Caco-2 (cell line): ENCODE data around the gene CMC2. TPM values are rescaled to one million over a fixed set of nuclear protein-coding genes. Genes with fewer than 3 reads are reported as not detected.

Experiments used
- BruUV-seq: library from RNA; stranded (reverse); fragments of 400-500 nt; replicated peaks from 2 replicates; lab custom pipeline; 2021; lab: Mats Ljungman, UMichigan
- CTCF ChIA-PET: fragments of 300-600 bp; sonication (Branson Sonifier 250); formaldehyde crosslinking; loops from one replicate; lab custom pipeline; 2022; ENCODE audit warnings: antibody characterized with exemption; lab: Charles Lee
- POLR2A ChIA-PET: fragments of 300-600 bp; sonication (Branson Sonifier 250); formaldehyde crosslinking; loops from one replicate; lab custom pipeline; 2022; ENCODE audit warnings: antibody characterized with exemption; lab: Charles Lee
- DNase-seq, 2 experiments: peaks; one replicate each; pipeline versions ENCODE4 v3.0.0 to v3.0.0-alpha.2; 2020 to 2022
- H3K27me3 ChIP-seq: replicated peaks from 2 replicates; pipeline ENCODE4 v1.6.0; 2011; ENCODE audit warnings: low read length; ENCODE audit not compliant: control insufficient read depth, insufficient read depth
- H3K36me3 ChIP-seq: 2 replicates; pipeline ENCODE4 v1.5.1; 2011; ENCODE audit warnings: low read length; ENCODE audit not compliant: control insufficient read depth, insufficient read depth
- H3K4me1 ChIP-seq: fragments of 250-450 bp; sonication (Bioruptor Pico); 2 replicates; pipeline ENCODE4 v1.5.1; 2020; ENCODE audit warnings: mild to moderate bottlenecking
- H3K4me3 ChIP-seq: 2 replicates; pipeline ENCODE4 v1.5.1; 2011; ENCODE audit warnings: low read depth, mild to moderate bottlenecking, control low read depth, low read length
- H3K9me3 ChIP-seq: fragments of 250-450 bp; sonication (Bioruptor Pico); 2 replicates; pipeline ENCODE4 v1.5.1; 2020; ENCODE audit warnings: mild to moderate bottlenecking, moderate library complexity
- H3K27ac Mint-ChIP-seq: one replicate; pipeline ENCODE4 v1.8.0; 2022; ENCODE audit warnings: mixed read lengths; ENCODE audit not compliant: unreplicated experiment
- H3K27me3 Mint-ChIP-seq: one replicate; pipeline ENCODE4 v1.8.0; 2022; ENCODE audit warnings: mixed read lengths; ENCODE audit not compliant: insufficient read depth, unreplicated experiment
- H3K36me3 Mint-ChIP-seq: one replicate; pipeline ENCODE4 v1.8.0; 2022; ENCODE audit warnings: mild to moderate bottlenecking, mixed read lengths; ENCODE audit not compliant: insufficient read depth, unreplicated experiment
- H3K4me1 Mint-ChIP-seq: one replicate; pipeline ENCODE4 v1.8.0; 2022; ENCODE audit warnings: low read depth, mixed read lengths; ENCODE audit not compliant: unreplicated experiment
- H3K4me3 Mint-ChIP-seq: one replicate; pipeline ENCODE4 v1.8.0; 2022; ENCODE audit warnings: mild to moderate bottlenecking, moderate library complexity, mixed read lengths; ENCODE audit not compliant: unreplicated experiment
- H3K9me3 Mint-ChIP-seq: one replicate; pipeline ENCODE4 v1.8.0; 2022; ENCODE audit warnings: mixed read lengths; ENCODE audit not compliant: unreplicated experiment
- intact Hi-C: fragments of 100-400 bp; cut with micrococcal nuclease; formaldehyde crosslinking; loops from one replicate; pipeline ENCODE4 v1.10.0; 2022; ENCODE audit not compliant: unreplicated experiment
- total RNA-seq: library from RNA; stranded (reverse); gene quantifications from 2 replicates; pipeline ENCODE4 v1.2.3, GENCODE V29; 2022
- TF ChIP-seq, protein P1 (sequence below), 2 experiments: fragments of 200-600 bp in 1 of 2; IDR thresholded peaks; 1 replicate in 1 of 2; 2 replicates in 1 of 2; pipeline versions ENCODE4 v1.5.1 to v1.8.0; 2011 to 2022; ENCODE audit warnings: antibody characterized with exemption in 1 of 2, control low read depth in 1 of 2, inconsistent platforms in 1 of 2, low read depth in 1 of 2, low read length in 1 of 2, mild to moderate bottlenecking in 1 of 2, moderate library complexity in 1 of 2; ENCODE audit not compliant: insufficient read depth in 1 of 2, severe bottlenecking in 1 of 2, unreplicated experiment in 1 of 2

The CMC2 gene
- total RNA-seq, 1 experiment from 2014 or later, result 94.1 TPM

DNA sequence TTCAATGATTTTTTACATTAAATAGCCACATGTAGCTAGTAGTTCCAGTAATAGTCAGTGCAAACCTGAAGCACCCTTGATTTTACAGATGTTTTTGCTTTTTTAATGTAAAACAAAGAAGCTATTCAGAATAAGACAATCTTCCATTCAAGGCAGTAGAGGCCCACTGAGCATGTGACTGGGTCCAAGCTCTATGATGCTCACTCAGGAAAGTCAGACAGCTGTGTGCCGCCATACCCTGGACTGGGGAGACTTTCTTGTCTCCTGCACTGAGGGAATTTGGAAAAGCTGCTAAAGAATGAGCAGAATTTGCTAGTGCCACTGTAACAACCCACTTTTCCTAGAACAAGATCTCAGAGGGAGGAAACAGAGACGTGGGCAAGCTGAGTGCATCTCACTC, 11.8 kb upstream of the CMC2 start:
- Mint-ChIP-seq H3K9me3 (no peaks in the 10 kb centered on the region), H3K4me3 (no peak overlapping the region), H3K4me1 (no peaks in the 10 kb centered on the region), H3K36me3 (peaks cover 89% of the 10 kb centered on the region), H3K27ac (no peak overlapping the region), H3K27me3 (no peaks in the 10 kb centered on the region)
- BruUV-seq, result no TSS peak
- Histone ChIP-seq H3K4me1 (no peaks in the 10 kb centered on the region), H3K4me3 (no peak overlapping the region), H3K27me3 (no peaks in the 10 kb centered on the region), H3K9me3 (no peaks in the 10 kb centered on the region), H3K36me3 (peaks cover 3% of the 10 kb centered on the region; the same call in 1 of the 2 replicates)
- DNase-seq, result no peak
- TF ChIP-seq, protein P1, sequence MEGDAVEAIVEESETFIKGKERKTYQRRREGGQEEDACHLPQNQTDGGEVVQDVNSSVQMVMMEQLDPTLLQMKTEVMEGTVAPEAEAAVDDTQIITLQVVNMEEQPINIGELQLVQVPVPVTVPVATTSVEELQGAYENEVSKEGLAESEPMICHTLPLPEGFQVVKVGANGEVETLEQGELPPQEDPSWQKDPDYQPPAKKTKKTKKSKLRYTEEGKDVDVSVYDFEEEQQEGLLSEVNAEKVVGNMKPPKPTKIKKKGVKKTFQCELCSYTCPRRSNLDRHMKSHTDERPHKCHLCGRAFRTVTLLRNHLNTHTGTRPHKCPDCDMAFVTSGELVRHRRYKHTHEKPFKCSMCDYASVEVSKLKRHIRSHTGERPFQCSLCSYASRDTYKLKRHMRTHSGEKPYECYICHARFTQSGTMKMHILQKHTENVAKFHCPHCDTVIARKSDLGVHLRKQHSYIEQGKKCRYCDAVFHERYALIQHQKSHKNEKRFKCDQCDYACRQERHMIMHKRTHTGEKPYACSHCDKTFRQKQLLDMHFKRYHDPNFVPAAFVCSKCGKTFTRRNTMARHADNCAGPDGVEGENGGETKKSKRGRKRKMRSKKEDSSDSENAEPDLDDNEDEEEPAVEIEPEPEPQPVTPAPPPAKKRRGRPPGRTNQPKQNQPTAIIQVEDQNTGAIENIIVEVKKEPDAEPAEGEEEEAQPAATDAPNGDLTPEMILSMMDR (IDR thresholded peaks at IDR 0.05; ENCODE audit: insufficient read depth in 1 of 2, low read depth in 1 of 2, low read length in 1 of 2, severe bottlenecking in 1 of 2, unreplicated experiment in 1 of 2), result no peak
- CTCF ChIA-PET, result interaction anchor here (2.9 kb wide), 1 partner anchor 17 kb away, joined by 12 read pairs; the partner anchor contains the start of gene ATMIN
- POLR2A ChIA-PET, result no interaction called here
- intact Hi-C loops, result no loop called here

DNA sequence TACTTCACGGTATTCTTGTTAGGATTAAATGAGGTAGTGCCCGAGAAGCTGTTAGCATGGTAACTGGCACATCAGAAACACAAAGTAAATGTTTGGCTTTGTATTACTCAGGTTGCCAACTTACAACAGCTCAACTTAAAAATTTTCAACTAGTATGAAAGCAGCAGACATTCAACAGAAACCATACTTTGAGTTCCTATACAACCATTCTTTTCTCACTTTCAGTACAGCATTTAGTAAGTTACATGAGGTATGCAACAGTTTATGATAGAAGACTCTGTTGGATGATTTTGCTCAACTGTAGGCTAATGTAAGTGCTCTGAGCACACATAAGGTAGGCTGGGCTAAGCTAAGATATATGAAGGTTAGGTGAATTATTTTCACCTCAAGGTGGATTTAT, 8.0 kb upstream of the CMC2 start:
- H3K36me3 ChIP-seq, result 0 out of 2 replicates have a peak, but pooled peaks cover 1% of the 10 kb centered on the region
- TF ChIP-seq, protein P1 (IDR thresholded peaks at IDR 0.05; ENCODE audit: insufficient read depth in 1 of 2, low read depth in 1 of 2, low read length in 1 of 2, severe bottlenecking in 1 of 2, unreplicated experiment in 1 of 2), result no peak

DNA sequence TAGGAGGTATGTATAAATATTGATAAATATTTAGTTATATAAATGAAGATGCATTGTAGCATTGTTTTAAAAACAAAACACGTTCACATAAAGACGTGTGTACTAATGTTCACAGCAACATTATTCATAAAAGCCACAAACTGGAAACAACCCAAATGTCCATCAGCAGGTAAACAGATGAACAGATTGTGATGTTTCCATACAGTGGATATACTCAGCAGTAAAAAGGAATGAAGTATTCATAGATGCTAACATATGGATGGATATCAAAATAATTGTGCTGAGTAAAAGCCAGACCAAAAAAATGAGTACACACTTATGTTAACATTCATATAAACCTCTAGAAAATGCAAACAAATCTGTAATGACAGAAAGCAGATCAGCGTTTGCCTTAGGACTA, 6.3 kb upstream of the CMC2 start:
- peaks cover 80% of the 10 kb centered on the region for H3K36me3 Mint-ChIP-seq
- POLR2A ChIA-PET, result no interaction called here
- TF ChIP-seq, protein P1 (IDR thresholded peaks at IDR 0.05; ENCODE audit: insufficient read depth in 1 of 2, low read depth in 1 of 2, low read length in 1 of 2, severe bottlenecking in 1 of 2, unreplicated experiment in 1 of 2), result no peak

More for the DNA sequence above, 8.0 kb upstream of the CMC2 start:
- POLR2A ChIA-PET, result no interaction called here
- no peaks in the 10 kb centered on the region for H3K9me3 Mint-ChIP-seq
- no peak for DNase-seq
- intact Hi-C loops, result no loop called here
- Histone ChIP-seq H3K9me3 (no peaks in the 10 kb centered on the region), H3K4me1 (no peaks in the 10 kb centered on the region), H3K4me3 (no peak overlapping the region), H3K27me3 (no peaks in the 10 kb centered on the region)
- no peak overlapping the region for H3K4me3 Mint-ChIP-seq
- no TSS peak for BruUV-seq
- H3K27ac Mint-ChIP-seq, result no peak overlapping the region
- no peaks in the 10 kb centered on the region for H3K4me1 Mint-ChIP-seq
- H3K27me3 Mint-ChIP-seq, result no peaks in the 10 kb centered on the region
- CTCF ChIA-PET, result no interaction called here
- H3K36me3 Mint-ChIP-seq, result peaks cover 84% of the 10 kb centered on the region

More for the DNA sequence above, 6.3 kb upstream of the CMC2 start:
- Mint-ChIP-seq H3K4me3 (no peak overlapping the region), H3K9me3 (no peaks in the 10 kb centered on the region), H3K27ac (no peak overlapping the region), H3K4me1 (no peaks in the 10 kb centered on the region), H3K27me3 (no peaks in the 10 kb centered on the region)
- intact Hi-C loops, result no loop called here
- BruUV-seq, result no TSS peak
- H3K4me3 ChIP-seq, result no peak overlapping the region
- H3K9me3 ChIP-seq, result no peaks in the 10 kb centered on the region
- DNase-seq, result no peak
- H3K27me3 ChIP-seq, result no peaks in the 10 kb centered on the region
- CTCF ChIA-PET, result no interaction called here
- 0 out of 2 replicates have a peak, but pooled peaks cover 5% of the 10 kb centered on the region for H3K4me1 ChIP-seq
- 0 out of 2 replicates have a peak, but pooled peaks cover 1% of the 10 kb centered on the region for H3K36me3 ChIP-seq
